DOHH2 (cell line): ENCODE data around the gene HECW1.
"Not testable (repeated sequence)": the region's sequence is repeated elsewhere in the genome, so short reads cannot be mapped to it uniquely, and the experiment has no call there.

Experiments used
- H3F3A ChIP-seq: fragments of 200-600 bp; sonication (generic), shearing (Covaris generic); 2 replicates; pipeline ENCODE4 v1.6.0; 2016; ENCODE audit warnings: antibody characterized with exemption, mild to moderate bottlenecking; ENCODE audit not compliant: control insufficient read depth, insufficient read depth
- H3K27ac ChIP-seq: fragments of 200-600 bp; sonication (generic); 2 replicates; pipeline ENCODE4 v1.5.1; 2014; ENCODE audit warnings: low read depth, mild to moderate bottlenecking, low read length, moderate library complexity
- H3K27me3 ChIP-seq: fragments of 200-600 bp; sonication (generic); 2 replicates; pipeline ENCODE4 v1.6.1; 2014; ENCODE audit warnings: mild to moderate bottlenecking, low read length, mixed read lengths; ENCODE audit not compliant: control insufficient read depth
- H3K36me3 ChIP-seq: fragments of 200-600 bp; sonication (generic); 2 replicates; pipeline ENCODE4 v1.6.1; 2014; ENCODE audit warnings: mild to moderate bottlenecking, low read length, moderate library complexity, mixed read lengths; ENCODE audit not compliant: control insufficient read depth
- H3K4me1 ChIP-seq: fragments of 200-600 bp; sonication (generic); 2 replicates; pipeline ENCODE4 v1.6.1; 2014; ENCODE audit warnings: mild to moderate bottlenecking, low read length, mixed read lengths; ENCODE audit not compliant: control insufficient read depth
- H3K4me2 ChIP-seq: fragments of 200-600 bp; sonication (generic); 2 replicates; pipeline ENCODE4 v1.6.0; 2014; ENCODE audit warnings: mild to moderate bottlenecking, low read length, moderate library complexity
- H3K4me3 ChIP-seq: fragments of 200-600 bp; sonication (generic); 2 replicates; pipeline ENCODE4 v1.5.1; 2014; ENCODE audit warnings: mild to moderate bottlenecking, low read length, mixed read lengths
- H3K79me2 ChIP-seq: fragments of 200-600 bp; sonication (generic); 2 replicates; pipeline ENCODE4 v1.6.1; 2014; ENCODE audit warnings: mild to moderate bottlenecking, low read length, mixed read lengths; ENCODE audit not compliant: control insufficient read depth
- H3K9me2 ChIP-seq: fragments of 200-600 bp; sonication (generic); replicated peaks from 2 replicates; pipeline ENCODE4 v1.6.1; 2014; ENCODE audit warnings: mild to moderate bottlenecking, low read length, mixed read lengths; ENCODE audit not compliant: control insufficient read depth
- H3K9me3 ChIP-seq: fragments of 200-600 bp; sonication (generic); 2 replicates; pipeline ENCODE4 v1.6.1; 2014; ENCODE audit warnings: antibody characterized with exemption, low read length, mixed read lengths; ENCODE audit not compliant: control insufficient read depth, insufficient read depth
- H4K20me1 ChIP-seq: fragments of 200-600 bp; sonication (generic); 2 replicates; pipeline ENCODE4 v1.6.0; 2014; ENCODE audit warnings: low read depth, mild to moderate bottlenecking, antibody characterized with exemption, low read length, moderate library complexity; ENCODE audit not compliant: control insufficient read depth, insufficient read depth
- CTCF ChIP-seq: fragments of 200-600 bp; sonication (generic); IDR thresholded peaks from one replicate; pipeline ENCODE4 v1.5.1; 2014; ENCODE audit warnings: antibody characterized with exemption, mild to moderate bottlenecking, low read depth, low read length; ENCODE audit not compliant: poor library complexity, severe bottlenecking
- EZH2phosphoT487 ChIP-seq: fragments of 200-600 bp; sonication (generic); IDR thresholded peaks from 2 replicates; pipeline ENCODE4 v1.6.1; 2017; ENCODE audit warnings: borderline replicate concordance, mild to moderate bottlenecking, antibody characterized with exemption, low read length, moderate library complexity, mixed read lengths

HECW1 gene

GRCh38 chr7:43201912-43202311, 89.5 kb downstream of the HECW1 start:
- no peak overlapping the region for H3K27ac ChIP-seq
- H3F3A ChIP-seq = no peaks in the 10 kb centered on the region
- no peak overlapping the region for H3K4me3 ChIP-seq
- no peaks in the 10 kb centered on the region for H3K36me3 ChIP-seq
- H3K4me2 ChIP-seq = no peak overlapping the region
- no peak for TF ChIP-seq CTCF
- no peak for TF ChIP-seq EZH2phosphoT487
- H3K4me1 ChIP-seq = no peaks in the 10 kb centered on the region
- H3K9me3 ChIP-seq = no peaks in the 10 kb centered on the region
- H3K9me2 ChIP-seq = no peaks in the 10 kb centered on the region
- no peaks in the 10 kb centered on the region for H3K79me2 ChIP-seq
- no peaks in the 10 kb centered on the region for H4K20me1 ChIP-seq
- no peaks in the 10 kb centered on the region for H3K27me3 ChIP-seq

- Histone ChIP-seq H3K4me1 (no peaks in the 10 kb centered on the region), H3K4me3 (no peak overlapping the region), H3K9me3 (no peaks in the 10 kb centered on the region), H3K36me3 (no peaks in the 10 kb centered on the region), H3K4me2 (no peak overlapping the region), H3K9me2 (no peaks in the 10 kb centered on the region), H3K79me2 (no peaks in the 10 kb centered on the region), H3K27me3 (no peaks in the 10 kb centered on the region), H4K20me1 (no peaks in the 10 kb centered on the region), H3F3A (no peaks in the 10 kb centered on the region), H3K27ac (no peak overlapping the region)
- TF ChIP-seq CTCF (no peak), EZH2phosphoT487 (no peak)
Measured at GRCh38 chr7:43204081-43204480, 91.6 kb downstream of the HECW1 start.

GRCh38 chr7:43205171-43205795, 92.8 kb downstream of the HECW1 start:
- Histone ChIP-seq H4K20me1 (no peaks in the 10 kb centered on the region), H3K36me3 (no peaks in the 10 kb centered on the region), H3F3A (no peaks in the 10 kb centered on the region), H3K9me2 (no peaks in the 10 kb centered on the region), H3K27me3 (no peaks in the 10 kb centered on the region), H3K9me3 (no peaks in the 10 kb centered on the region), H3K79me2 (no peaks in the 10 kb centered on the region), H3K4me2 (no peak overlapping the region), H3K4me1 (no peaks in the 10 kb centered on the region), H3K27ac (no peak overlapping the region), H3K4me3 (no peak overlapping the region)
- TF ChIP-seq EZH2phosphoT487 = no peak

GRCh38 chr7:43208242-43208641, 95.8 kb downstream of the HECW1 start:
- H4K20me1 ChIP-seq = no peaks in the 10 kb centered on the region
- no peaks in the 10 kb centered on the region for H3F3A ChIP-seq
- no peak overlapping the region for H3K4me2 ChIP-seq
- H3K79me2 ChIP-seq = no peaks in the 10 kb centered on the region
- no peak overlapping the region for H3K4me3 ChIP-seq
- no peaks in the 10 kb centered on the region for H3K4me1 ChIP-seq
- no peak overlapping the region for H3K27ac ChIP-seq
- no peaks in the 10 kb centered on the region for H3K9me3 ChIP-seq
- no peaks in the 10 kb centered on the region for H3K9me2 ChIP-seq
- TF ChIP-seq EZH2phosphoT487 (no peak), CTCF (no peak)
- no peaks in the 10 kb centered on the region for H3K27me3 ChIP-seq
- no peaks in the 10 kb centered on the region for H3K36me3 ChIP-seq

- not testable (repeated sequence) for H3K4me2 ChIP-seq, H3K36me3 ChIP-seq, H4K20me1 ChIP-seq, H3K9me3 ChIP-seq, H3K4me3 ChIP-seq, H3F3A ChIP-seq, H3K9me2 ChIP-seq, H3K79me2 ChIP-seq, H3K27me3 ChIP-seq, H3K4me1 ChIP-seq, H3K27ac ChIP-seq
Measured at GRCh38 chr7:43210539-43210938, 98.1 kb downstream of the HECW1 start.
